ENCODE data around the gene TAL1.

TAL1 gene

DNA sequence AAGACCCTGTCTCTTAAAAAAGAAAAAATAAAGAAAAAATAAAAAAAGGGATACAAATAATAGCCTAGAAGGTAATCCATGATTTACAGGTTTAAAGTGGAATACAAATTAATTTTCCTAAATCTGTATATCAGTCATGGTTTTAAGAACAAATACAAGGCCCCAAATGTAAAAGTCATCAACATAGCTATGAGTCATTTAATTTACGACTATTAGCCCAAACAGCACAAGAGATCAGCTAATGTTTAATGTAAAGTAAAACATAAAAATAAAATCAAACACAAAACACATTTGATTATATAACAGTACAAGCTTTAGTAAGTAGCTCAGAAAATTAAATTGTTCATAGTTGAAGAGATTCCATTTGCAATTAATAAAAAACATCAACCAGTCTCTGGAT, 20.3 kb upstream of the TAL1 start:
- no peak overlapping the region for H3K27ac ChIP-seq (ENCODE audit: low read depth, low read length)
- no peak for DNase-seq
- no peak overlapping the region for H2BK120ac ChIP-seq (ENCODE audit: insufficient read depth, low read length, poor library complexity)
- H3K4me2 ChIP-seq (ENCODE audit: low read length), result no peak overlapping the region
- H2AFZ ChIP-seq (ENCODE audit: insufficient read depth, low read length, poor library complexity), result no peak overlapping the region
- H3K27me3 ChIP-seq (ENCODE audit: insufficient read depth, low read length), result no peaks in the 10 kb centered on the region
- H2BK5ac ChIP-seq (ENCODE audit: low read depth, low read length, poor library complexity), result no peak overlapping the region
- no peak overlapping the region for H2BK12ac ChIP-seq (ENCODE audit: low read length)
- no peak overlapping the region for H2AK5ac ChIP-seq (ENCODE audit: low read length)
- no peak overlapping the region for H3K23ac ChIP-seq (ENCODE audit: low read length)
- H3K14ac ChIP-seq (ENCODE audit: low read length), result no peak overlapping the region
- H4K8ac ChIP-seq (ENCODE audit: low read depth, low read length), result no peak overlapping the region
- no peak overlapping the region for H4K12ac ChIP-seq (ENCODE audit: low read depth, low read length)
- WGBS (ENCODE audit: extremely low coverage, insufficient coverage, insufficient read length), result no CpG with 5 or more reads among the region's 1 CpG
- no peaks in the 10 kb centered on the region for H3K79me1 ChIP-seq (ENCODE audit: low read length)
- H3K36me3 ChIP-seq (ENCODE audit: control insufficient read depth in 1 of 2, insufficient read depth in 2 of 2, low read length in 2 of 2), result peaks cover 11 to 13% of the 10 kb centered on the region in 2 experiments
- no peak overlapping the region for H3K9ac ChIP-seq (ENCODE audit: low read length)
- no peak overlapping the region for H3K18ac ChIP-seq (ENCODE audit: low read length)
- peaks cover 0 to 3% of the 10 kb centered on the region in 2 experiments for H3K4me1 ChIP-seq (ENCODE audit: control insufficient read depth in 1 of 2, insufficient read depth in 2 of 2, low read length in 2 of 2)
- no peaks in the 10 kb centered on the region for H3K9me3 ChIP-seq (ENCODE audit: insufficient read depth, low read depth, low read length)
- no peak overlapping the region for H3K4ac ChIP-seq (ENCODE audit: low read depth, low read length)
- H3K79me2 ChIP-seq (ENCODE audit: control insufficient read depth, insufficient read depth, low read length, poor library complexity), result no peaks in the 10 kb centered on the region
- H3K4me3 ChIP-seq (ENCODE audit: low read depth, low read length), result no peak overlapping the region
- H4K91ac ChIP-seq (ENCODE audit: low read depth, low read length), result no peak overlapping the region

DNA sequence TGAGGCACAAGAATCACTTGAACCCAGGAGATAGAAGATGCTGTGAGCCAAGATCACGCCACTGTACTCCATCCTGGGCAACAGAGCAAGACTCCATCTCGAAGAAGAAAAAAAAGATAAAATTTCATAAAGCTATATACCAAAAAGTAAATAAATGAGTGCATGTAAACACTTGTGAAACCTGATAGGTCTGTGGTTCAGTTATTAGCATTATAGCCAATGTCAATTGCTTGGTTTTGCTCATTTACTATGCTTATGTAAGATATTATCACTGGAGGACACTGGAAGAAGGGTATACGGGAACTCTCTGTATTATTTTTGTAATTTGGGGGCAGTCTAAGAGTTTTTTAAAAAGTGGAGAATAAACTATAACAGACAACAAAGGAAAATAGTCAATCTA, 17.7 kb upstream of the TAL1 start:
- Histone ChIP-seq H3K14ac (ENCODE audit: low read length) (no peak overlapping the region), H3K36me3 (ENCODE audit: control insufficient read depth in 1 of 2, insufficient read depth in 2 of 2, low read length in 2 of 2) (peaks cover 4 to 11% of the 10 kb centered on the region in 2 experiments), H2AK5ac (ENCODE audit: low read length) (no peak overlapping the region), H3K79me2 (ENCODE audit: control insufficient read depth, insufficient read depth, low read length, poor library complexity) (no peaks in the 10 kb centered on the region), H3K23ac (ENCODE audit: low read length) (no peak overlapping the region), H3K27ac (ENCODE audit: low read depth, low read length) (no peak overlapping the region), H2AFZ (ENCODE audit: insufficient read depth, low read length, poor library complexity) (no peak overlapping the region), H3K4me1 (ENCODE audit: control insufficient read depth in 1 of 2, insufficient read depth in 2 of 2, low read length in 2 of 2) (peaks cover 0 to 3% of the 10 kb centered on the region in 2 experiments), H3K4ac (ENCODE audit: low read depth, low read length) (no peak overlapping the region), H3K27me3 (ENCODE audit: insufficient read depth, low read length) (no peaks in the 10 kb centered on the region), H3K18ac (ENCODE audit: low read length) (no peak overlapping the region), H4K12ac (ENCODE audit: low read depth, low read length) (no peak overlapping the region), H2BK5ac (ENCODE audit: low read depth, low read length, poor library complexity) (no peak overlapping the region), H2BK120ac (ENCODE audit: insufficient read depth, low read length, poor library complexity) (no peak overlapping the region), H3K4me2 (ENCODE audit: low read length) (no peak overlapping the region), H2BK12ac (ENCODE audit: low read length) (no peak overlapping the region), H4K91ac (ENCODE audit: low read depth, low read length) (no peak overlapping the region), H4K8ac (ENCODE audit: low read depth, low read length) (no peak overlapping the region), H3K79me1 (ENCODE audit: low read length) (no peaks in the 10 kb centered on the region), H3K9ac (ENCODE audit: low read length) (no peak overlapping the region), H3K4me3 (ENCODE audit: low read depth, low read length) (no peak overlapping the region), H3K9me3 (ENCODE audit: insufficient read depth, low read depth, low read length) (no peaks in the 10 kb centered on the region)
- no peak for DNase-seq
- no CpG with 5 or more reads among the region's 3 CpGs for WGBS (ENCODE audit: extremely low coverage, insufficient coverage, insufficient read length)

DNA sequence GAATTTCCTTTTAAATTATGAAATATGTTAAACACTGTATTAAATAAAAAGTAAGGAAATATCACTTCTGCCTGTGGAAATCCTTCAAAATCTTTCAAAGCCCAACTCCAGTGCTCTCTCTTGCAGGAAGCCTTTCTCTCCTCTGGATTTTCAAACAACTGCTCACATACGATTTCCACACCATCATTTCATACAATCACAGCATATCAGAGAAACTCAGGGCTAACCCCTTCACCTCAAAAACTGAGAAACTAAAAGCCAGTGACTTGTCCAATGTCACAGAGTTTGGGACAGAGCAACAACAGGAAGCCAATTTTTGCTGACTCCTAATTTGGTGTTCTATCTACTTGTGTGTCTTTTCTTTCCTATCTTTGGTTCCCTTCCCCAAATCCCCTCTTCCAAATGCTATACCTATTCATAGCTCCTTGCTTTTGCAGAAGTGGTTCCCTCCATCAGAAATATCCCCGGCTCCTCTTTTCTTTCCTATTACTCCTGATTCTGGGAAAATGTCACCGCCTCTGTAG, 12.4 kb upstream of the TAL1 start:
- H3K79me2 ChIP-seq (ENCODE audit: control insufficient read depth, insufficient read depth, low read length, poor library complexity), result no peaks in the 10 kb centered on the region
- no peak overlapping the region for H2BK5ac ChIP-seq (ENCODE audit: low read depth, low read length, poor library complexity)
- no peak overlapping the region for H2AFZ ChIP-seq (ENCODE audit: insufficient read depth, low read length, poor library complexity)
- no peak for DNase-seq
- no peak overlapping the region for H2BK120ac ChIP-seq (ENCODE audit: insufficient read depth, low read length, poor library complexity)
- no peak overlapping the region for H3K4me2 ChIP-seq (ENCODE audit: low read length)
- H3K4me1 ChIP-seq (ENCODE audit: control insufficient read depth in 1 of 2, insufficient read depth in 2 of 2, low read length in 2 of 2), result no peaks in the 10 kb centered on the region
- H3K9ac ChIP-seq (ENCODE audit: low read length), result no peak overlapping the region
- H3K18ac ChIP-seq (ENCODE audit: low read length), result no peak overlapping the region
- no peak overlapping the region for H3K27ac ChIP-seq (ENCODE audit: low read depth, low read length)
- no peak overlapping the region for H3K14ac ChIP-seq (ENCODE audit: low read length)
- no peak overlapping the region for H3K4me3 ChIP-seq (ENCODE audit: low read depth, low read length)
- H3K4ac ChIP-seq (ENCODE audit: low read depth, low read length), result no peak overlapping the region
- no peak overlapping the region for H4K8ac ChIP-seq (ENCODE audit: low read depth, low read length)
- H3K23ac ChIP-seq (ENCODE audit: low read length), result no peak overlapping the region
- H2BK12ac ChIP-seq (ENCODE audit: low read length), result no peak overlapping the region
- no CpG with 5 or more reads among the region's 3 CpGs for WGBS (ENCODE audit: extremely low coverage, insufficient coverage, insufficient read length)
- H3K36me3 ChIP-seq (ENCODE audit: control insufficient read depth in 1 of 2, insufficient read depth in 2 of 2, low read length in 2 of 2), result no peaks in the 10 kb centered on the region
- H4K91ac ChIP-seq (ENCODE audit: low read depth, low read length), result no peak overlapping the region
- H4K12ac ChIP-seq (ENCODE audit: low read depth, low read length), result no peak overlapping the region
- no peak overlapping the region for H2AK5ac ChIP-seq (ENCODE audit: low read length)
- no peaks in the 10 kb centered on the region for H3K79me1 ChIP-seq (ENCODE audit: low read length)
- H3K27me3 ChIP-seq (ENCODE audit: insufficient read depth, low read length), result no peaks in the 10 kb centered on the region
- no peaks in the 10 kb centered on the region for H3K9me3 ChIP-seq (ENCODE audit: insufficient read depth, low read depth, low read length)

DNA sequence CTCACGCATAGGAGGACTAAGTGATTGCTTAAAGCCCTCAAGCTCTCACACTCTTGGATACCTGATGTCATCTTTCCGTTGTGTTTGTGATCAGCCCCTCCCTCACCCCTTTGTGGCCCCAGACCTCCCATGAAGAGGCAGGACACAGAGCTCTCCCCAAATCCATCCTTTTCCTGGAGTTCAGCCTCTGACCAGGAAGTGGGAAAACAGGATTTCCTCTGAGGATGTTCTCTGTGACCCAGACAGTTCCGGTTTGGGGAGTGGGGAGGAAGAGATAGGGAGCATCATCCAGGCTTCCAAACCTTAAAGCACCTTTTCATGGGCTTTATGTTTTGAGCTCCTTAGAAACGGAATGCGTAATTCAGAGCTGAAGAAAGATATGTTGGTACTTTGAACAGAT, 11.9 kb upstream of the TAL1 start:
- no peak overlapping the region for H2BK120ac ChIP-seq (ENCODE audit: insufficient read depth, low read length, poor library complexity)

More for the DNA sequence above, 11.9 kb upstream of the TAL1 start:
- Histone ChIP-seq H4K8ac (ENCODE audit: low read depth, low read length) (no peak overlapping the region), H3K23ac (ENCODE audit: low read length) (no peak overlapping the region), H3K36me3 (ENCODE audit: control insufficient read depth in 1 of 2, insufficient read depth in 2 of 2, low read length in 2 of 2) (no peaks in the 10 kb centered on the region), H3K9ac (ENCODE audit: low read length) (no peak overlapping the region), H4K12ac (ENCODE audit: low read depth, low read length) (no peak overlapping the region), H3K4me3 (ENCODE audit: low read depth, low read length) (no peak overlapping the region), H3K4me2 (ENCODE audit: low read length) (no peak overlapping the region), H4K91ac (ENCODE audit: low read depth, low read length) (no peak overlapping the region), H2AFZ (ENCODE audit: insufficient read depth, low read length, poor library complexity) (no peak overlapping the region), H3K27ac (ENCODE audit: low read depth, low read length) (no peak overlapping the region), H3K79me2 (ENCODE audit: control insufficient read depth, insufficient read depth, low read length, poor library complexity) (no peaks in the 10 kb centered on the region), H3K4ac (ENCODE audit: low read depth, low read length) (no peak overlapping the region), H3K27me3 (ENCODE audit: insufficient read depth, low read length) (no peaks in the 10 kb centered on the region), H2BK5ac (ENCODE audit: low read depth, low read length, poor library complexity) (no peak overlapping the region), H2BK12ac (ENCODE audit: low read length) (no peak overlapping the region), H3K4me1 (ENCODE audit: control insufficient read depth in 1 of 2, insufficient read depth in 2 of 2, low read length in 2 of 2) (no peaks in the 10 kb centered on the region), H3K9me3 (ENCODE audit: insufficient read depth, low read depth, low read length) (no peaks in the 10 kb centered on the region), H2AK5ac (ENCODE audit: low read length) (no peak overlapping the region), H3K18ac (ENCODE audit: low read length) (no peak overlapping the region), H3K14ac (ENCODE audit: low read length) (no peak overlapping the region), H3K79me1 (ENCODE audit: low read length) (no peaks in the 10 kb centered on the region)
- no CpG with 5 or more reads among the region's 5 CpGs for WGBS (ENCODE audit: extremely low coverage, insufficient coverage, insufficient read length)
- DNase-seq, result no peak
